ENCODE data around the gene C12orf50. TPM values are rescaled to one million over a fixed set of nuclear protein-coding genes. Genes with fewer than 3 reads are reported as not detected.

Gene C12orf50, protein sequence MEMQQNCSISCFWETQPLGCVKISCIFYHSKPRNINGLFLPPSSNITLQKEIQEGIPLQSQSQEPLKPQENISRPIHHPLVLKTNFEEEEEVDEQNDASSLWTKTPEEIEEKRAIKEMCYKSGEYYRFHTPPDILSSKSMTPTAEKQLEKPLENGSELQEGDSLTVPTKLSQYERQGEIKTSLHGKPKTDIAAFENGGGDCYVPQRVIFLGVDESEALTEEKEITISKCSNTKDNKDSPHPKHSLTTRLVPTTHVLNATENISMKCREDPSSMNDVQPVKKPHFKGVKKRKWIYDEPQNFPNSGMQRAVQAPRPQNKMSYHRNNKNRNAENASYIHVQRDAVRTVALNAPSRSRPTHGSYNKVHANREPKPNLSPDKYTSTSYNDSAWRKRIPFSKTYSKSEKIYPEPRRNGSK
- not detected for total RNA-seq
- long read RNA-seq = 0 reads

- H3K4me1 ChIP-seq = no peaks in the 10 kb centered on the region
- intact Hi-C loops (cut with DNase I) = no loop called here
- DNase-seq = no peak
- TF ChIP-seq, protein P1, sequence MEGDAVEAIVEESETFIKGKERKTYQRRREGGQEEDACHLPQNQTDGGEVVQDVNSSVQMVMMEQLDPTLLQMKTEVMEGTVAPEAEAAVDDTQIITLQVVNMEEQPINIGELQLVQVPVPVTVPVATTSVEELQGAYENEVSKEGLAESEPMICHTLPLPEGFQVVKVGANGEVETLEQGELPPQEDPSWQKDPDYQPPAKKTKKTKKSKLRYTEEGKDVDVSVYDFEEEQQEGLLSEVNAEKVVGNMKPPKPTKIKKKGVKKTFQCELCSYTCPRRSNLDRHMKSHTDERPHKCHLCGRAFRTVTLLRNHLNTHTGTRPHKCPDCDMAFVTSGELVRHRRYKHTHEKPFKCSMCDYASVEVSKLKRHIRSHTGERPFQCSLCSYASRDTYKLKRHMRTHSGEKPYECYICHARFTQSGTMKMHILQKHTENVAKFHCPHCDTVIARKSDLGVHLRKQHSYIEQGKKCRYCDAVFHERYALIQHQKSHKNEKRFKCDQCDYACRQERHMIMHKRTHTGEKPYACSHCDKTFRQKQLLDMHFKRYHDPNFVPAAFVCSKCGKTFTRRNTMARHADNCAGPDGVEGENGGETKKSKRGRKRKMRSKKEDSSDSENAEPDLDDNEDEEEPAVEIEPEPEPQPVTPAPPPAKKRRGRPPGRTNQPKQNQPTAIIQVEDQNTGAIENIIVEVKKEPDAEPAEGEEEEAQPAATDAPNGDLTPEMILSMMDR (IDR thresholded peaks at IDR 0.05) = no peak
- no peak for TF ChIP-seq POLR2A (IDR thresholded peaks at IDR 0.05)
- 37% methylated on average over 3 of the region's 3 CpGs for whole genome bisulfite sequencing (ENCODE audit: insufficient coverage, low coverage, low lambda C conversion rate, missing lambda C conversion rate)
- no peaks in the 10 kb centered on the region for H3K9me3 ChIP-seq
- no peak within 1 kb of the TSS for H3K27ac ChIP-seq
- H3K4me3 ChIP-seq = no peak within 1 kb of the TSS
- no peaks in the 10 kb centered on the region for H3K36me3 ChIP-seq
- H3K27me3 ChIP-seq = no peaks in the 10 kb centered on the region
- no peak for ATAC-seq
Measured at GRCh38 chr12:88029093-88029665, at the start of gene C12orf50. Gene C12orf50 (minus strand): TSS chr12:88029401. CDS start chr12:88026962, 2,439 bp downstream.

DNA sequence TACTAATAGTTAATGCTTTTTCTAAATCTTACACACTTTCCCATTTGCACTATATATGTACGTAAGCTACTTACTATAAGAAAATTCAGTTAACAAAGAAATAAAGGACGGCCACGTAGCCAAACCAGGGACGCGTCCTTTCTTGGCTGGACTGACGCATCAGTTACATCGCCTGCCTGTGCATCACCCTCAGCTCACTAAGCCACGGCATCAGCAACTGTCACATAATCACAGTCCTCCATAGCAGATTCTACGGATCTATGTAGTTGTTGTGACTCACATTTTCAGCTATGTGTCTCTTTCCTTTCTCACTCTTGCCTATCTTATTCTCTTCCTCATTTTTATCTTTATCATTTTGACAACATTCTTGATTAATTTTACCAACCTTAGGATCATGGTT, 38.1 kb upstream of the C12orf50 start:
- Histone ChIP-seq H3K27ac (no peak overlapping the region), H3K4me1 (no peaks in the 10 kb centered on the region), H3K36me3 (peaks cover 0 to 8% (median 0%) of the 10 kb centered on the region in 4 donors), H3K4me3 (no peak overlapping the region), H3K9me3 (no peaks in the 10 kb centered on the region), H3K27me3 (no peaks in the 10 kb centered on the region)
- intact Hi-C loops (cut with DNase I) = no loop called here
- no peak for ATAC-seq
- DNase-seq = no peak
- WGBS (ENCODE audit: insufficient coverage, low coverage, low lambda C conversion rate, missing lambda C conversion rate) = over 99% methylated on average over 9 of the region's 9 CpGs
- TF ChIP-seq, protein P1 (IDR thresholded peaks at IDR 0.05) = no peak
- no peak for TF ChIP-seq POLR2A (IDR thresholded peaks at IDR 0.05)

DNA sequence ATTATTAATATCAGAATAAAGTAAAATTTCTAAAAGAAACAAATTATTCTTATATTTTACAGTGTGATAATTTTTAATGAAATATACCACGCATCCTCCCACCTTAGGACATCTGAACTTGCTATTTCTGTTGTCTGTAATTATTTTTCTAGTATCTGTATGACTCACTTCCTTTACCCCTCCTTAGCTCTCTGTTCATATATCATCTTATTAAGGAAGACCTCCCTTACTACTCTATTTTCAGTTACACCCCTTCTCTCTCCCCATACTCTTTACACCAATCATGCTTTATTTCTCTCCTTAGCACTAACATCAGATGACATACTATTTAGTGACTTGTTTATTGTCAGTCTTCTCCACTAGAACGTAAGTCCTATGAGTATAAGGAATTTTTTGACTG, 34.2 kb upstream of the C12orf50 start:
- H3K27me3 ChIP-seq = no peaks in the 10 kb centered on the region
- no peak for TF ChIP-seq POLR2A (IDR thresholded peaks at IDR 0.05)
- TF ChIP-seq, protein P1 (IDR thresholded peaks at IDR 0.05) = no peak
- no peaks in the 10 kb centered on the region for H3K36me3 ChIP-seq
- no peak overlapping the region for H3K27ac ChIP-seq
- no peak overlapping the region for H3K4me3 ChIP-seq
- no peaks in the 10 kb centered on the region for H3K4me1 ChIP-seq
- DNase-seq = no peak
- intact Hi-C loops (cut with DNase I) = no loop called here
- no peaks in the 10 kb centered on the region for H3K9me3 ChIP-seq
- WGBS (ENCODE audit: insufficient coverage, low coverage, low lambda C conversion rate, missing lambda C conversion rate) = 88% methylated on average over 2 of the region's 2 CpGs
- no peak for ATAC-seq

DNA sequence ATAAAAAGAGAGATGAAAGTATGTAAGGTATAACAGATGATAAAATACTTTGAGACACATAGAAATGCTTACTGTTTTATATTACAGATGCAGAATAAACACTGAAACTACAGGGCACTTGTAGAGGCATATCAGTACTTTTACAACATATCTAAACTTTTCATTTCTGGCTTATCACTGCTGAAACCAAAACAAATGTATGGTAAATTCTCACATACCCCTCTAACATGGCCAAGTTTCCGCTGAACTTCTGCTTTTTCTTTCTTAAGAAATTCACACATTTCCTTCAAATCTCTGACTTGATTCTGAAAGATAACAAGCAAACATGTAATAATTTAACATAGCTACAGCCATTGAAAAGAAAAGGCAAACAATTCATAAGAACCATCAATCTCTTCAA, 33.3 kb upstream of the C12orf50 start:
- Histone ChIP-seq H3K4me3 (no peak overlapping the region), H3K9me3 (no peaks in the 10 kb centered on the region), H3K36me3 (no peaks in the 10 kb centered on the region), H3K27me3 (no peaks in the 10 kb centered on the region), H3K27ac (no peak overlapping the region), H3K4me1 (no peaks in the 10 kb centered on the region)
- intact Hi-C loops (cut with DNase I) = no loop called here
- DNase-seq (no peak), ATAC-seq (no peak)
- WGBS (ENCODE audit: insufficient coverage, low coverage, low lambda C conversion rate, missing lambda C conversion rate) = 71% methylated on average over 1 of the region's 1 CpG
- TF ChIP-seq POLR2A (IDR thresholded peaks at IDR 0.05) = no peak
- TF ChIP-seq, protein P1 (IDR thresholded peaks at IDR 0.05) = no peak
